H9 (cell line): Measurements from ENCODE around the gene SRGN. TPM values are rescaled to one million over a fixed set of nuclear protein-coding genes. Genes with fewer than 3 reads are reported as not detected.
A peak's percentile ranks its signal among the peaks of the same experiment; 100 is the strongest.

Experiments
- DNase-seq: peaks from one replicate; pipeline ENCODE4 v3.0.0-alpha.2; 2017
- H2AFZ ChIP-seq: one replicate; pipeline ENCODE4 v1.6.1; 2013; ENCODE audit warnings: mild to moderate bottlenecking, low read length, control low read depth, moderate library complexity
- H2AK5ac ChIP-seq: 2 replicates; pipeline ENCODE4 v1.6.1; 2013; ENCODE audit warnings: low read length, control low read depth, mixed read lengths; ENCODE audit not compliant: insufficient read length
- H2BK120ac ChIP-seq: one replicate; pipeline ENCODE4 v1.6.1; 2013; ENCODE audit warnings: low read depth, mild to moderate bottlenecking, low read length, control low read depth, inconsistent platforms; ENCODE audit not compliant: poor library complexity, severe bottlenecking
- H2BK12ac ChIP-seq: 2 replicates; pipeline ENCODE4 v1.6.1; 2013; ENCODE audit warnings: low read length, control low read depth, mixed read lengths, low read depth; ENCODE audit not compliant: insufficient read length
- H2BK15ac ChIP-seq: 2 replicates; pipeline ENCODE4 v1.6.1; 2013; ENCODE audit warnings: low read depth, low read length, control low read depth
- H2BK20ac ChIP-seq: one replicate; pipeline ENCODE4 v1.6.1; 2013; ENCODE audit warnings: low read depth, mild to moderate bottlenecking, low read length, control low read depth, inconsistent platforms; ENCODE audit not compliant: poor library complexity, severe bottlenecking
- H2BK5ac ChIP-seq: 2 replicates; pipeline ENCODE4 v1.6.1; 2013; ENCODE audit warnings: low read length, control low read depth, mixed read lengths; ENCODE audit not compliant: insufficient read length
- H3K14ac ChIP-seq: 2 replicates; pipeline ENCODE4 v1.6.1; 2013; ENCODE audit warnings: low read length, control low read depth; ENCODE audit not compliant: insufficient read depth
- H3K18ac ChIP-seq: 2 replicates; pipeline ENCODE4 v1.6.1; 2013; ENCODE audit warnings: low read depth, mild to moderate bottlenecking, mixed read lengths, low read length, control low read depth; ENCODE audit not compliant: insufficient read length
- H3K23ac ChIP-seq: 2 replicates; pipeline ENCODE4 v1.6.1; 2013; ENCODE audit warnings: low read length, control low read depth, mixed read lengths, low read depth; ENCODE audit not compliant: insufficient read length
- H3K23me2 ChIP-seq: 2 replicates; pipeline ENCODE4 v1.6.1; 2013; ENCODE audit warnings: low read depth, mild to moderate bottlenecking, mixed read lengths, low read length, control low read depth; ENCODE audit not compliant: insufficient read length, poor library complexity, severe bottlenecking
- H3K27ac ChIP-seq: 2 replicates; pipeline ENCODE4 v1.5.1; 2013; ENCODE audit warnings: low read length, control low read depth, mixed read lengths, low read depth; ENCODE audit not compliant: insufficient read length
- H3K27me3 ChIP-seq: 2 replicates; pipeline ENCODE4 v1.6.1; 2013; ENCODE audit warnings: low read length, control low read depth, inconsistent platforms; ENCODE audit not compliant: insufficient read depth
- H3K4ac ChIP-seq: 2 replicates; pipeline ENCODE4 v1.6.1; 2013; ENCODE audit warnings: low read depth, mild to moderate bottlenecking, control low read depth, inconsistent platforms, low read length, moderate library complexity
- H3K4me1 ChIP-seq: 2 replicates; pipeline ENCODE4 v1.6.1; 2013; ENCODE audit warnings: low read length, control low read depth, inconsistent platforms; ENCODE audit not compliant: insufficient read depth
- H3K4me2 ChIP-seq: 2 replicates; pipeline ENCODE4 v1.6.1; 2013; ENCODE audit warnings: low read length, control low read depth, mixed read lengths; ENCODE audit not compliant: insufficient read length, insufficient read depth
- H3K56ac ChIP-seq: 2 replicates; pipeline ENCODE4 v1.6.1; 2013; ENCODE audit warnings: low read depth, mild to moderate bottlenecking, mixed read lengths, low read length, control low read depth; ENCODE audit not compliant: insufficient read length
- H3K79me1 ChIP-seq: 2 replicates; pipeline ENCODE4 v1.6.1; 2013; ENCODE audit warnings: low read depth, mild to moderate bottlenecking, moderate library complexity, low read length, control low read depth, inconsistent platforms; ENCODE audit not compliant: insufficient read depth, poor library complexity, severe bottlenecking
- H3K79me2 ChIP-seq: 2 replicates; pipeline ENCODE4 v1.6.1; 2013; ENCODE audit warnings: low read length, control low read depth, inconsistent platforms; ENCODE audit not compliant: insufficient read depth
- H3K9ac ChIP-seq: 2 replicates; pipeline ENCODE4 v1.6.1; 2013; ENCODE audit warnings: low read length, control low read depth, mixed read lengths; ENCODE audit not compliant: insufficient read length; ENCODE audit errors: extremely low read depth
- H3K9me3 ChIP-seq: one replicate; pipeline ENCODE4 v1.6.1; 2013; ENCODE audit warnings: low read depth, low read length, inconsistent platforms; ENCODE audit not compliant: control insufficient read depth
- H3T11ph ChIP-seq: one replicate; pipeline ENCODE4 v1.6.1; 2013; ENCODE audit warnings: mild to moderate bottlenecking, low read length, control low read depth, inconsistent platforms
- H4K20me1 ChIP-seq: one replicate; pipeline ENCODE4 v1.6.1; 2013; ENCODE audit not compliant: control insufficient read depth, insufficient read length, insufficient read depth
- H4K5ac ChIP-seq: 2 replicates; pipeline ENCODE4 v1.6.1; 2013; ENCODE audit warnings: low read depth, mild to moderate bottlenecking, mixed read lengths, low read length, control low read depth; ENCODE audit not compliant: insufficient read length
- H4K8ac ChIP-seq: replicated peaks from 2 replicates; pipeline ENCODE4 v1.6.1; 2013; ENCODE audit warnings: low read length, control low read depth, mixed read lengths, low read depth; ENCODE audit not compliant: insufficient read length
- H4K91ac ChIP-seq: 2 replicates; pipeline ENCODE4 v1.6.1; 2013; ENCODE audit warnings: low read depth, mild to moderate bottlenecking, moderate library complexity, mixed read lengths, low read length, control low read depth; ENCODE audit not compliant: insufficient read length
- H3K27ac Mint-ChIP-seq, 3 experiments: 2 replicates in 2 of 3; 3 replicates in 1 of 3; pipeline ENCODE4 v1.8.0; 2020 to 2021; ENCODE audit warnings: mixed read lengths in 3 of 3, mild to moderate bottlenecking in 1 of 3, moderate library complexity in 1 of 3
- H3K27me3 Mint-ChIP-seq: 2 replicates; pipeline ENCODE4 v1.8.0; 2021; ENCODE audit warnings: low read depth, mild to moderate bottlenecking, moderate library complexity, mixed read lengths
- H3K36me3 Mint-ChIP-seq, 3 experiments: 2 replicates in 2 of 3; 3 replicates in 1 of 3; pipeline ENCODE4 v1.8.0; 2020 to 2021; ENCODE audit warnings: low read depth in 3 of 3, mixed read lengths in 3 of 3; ENCODE audit not compliant: insufficient read depth in 1 of 3
- H3K4me1 Mint-ChIP-seq, 2 experiments: 2 replicates each; pipeline ENCODE4 v1.8.0; 2020; ENCODE audit warnings: mixed read lengths in 2 of 2
- H3K4me3 Mint-ChIP-seq, 2 experiments: 2 replicates in 1 of 2; 3 replicates in 1 of 2; pipeline ENCODE4 v1.8.0; 2020 to 2021; ENCODE audit warnings: mild to moderate bottlenecking in 2 of 2, mixed read lengths in 2 of 2, moderate library complexity in 1 of 2
- H3K9me3 Mint-ChIP-seq, 2 experiments: 2 replicates in 1 of 2; 3 replicates in 1 of 2; pipeline ENCODE4 v1.8.0; 2020; ENCODE audit warnings: mild to moderate bottlenecking in 2 of 2, mixed read lengths in 2 of 2, moderate library complexity in 1 of 2
- CTCF ChIP-seq: fragments of 200-600 bp; sonication (generic); conservative IDR thresholded peaks from 3 replicates; pipeline ENCODE4 v1.8.0; 2021; ENCODE audit warnings: antibody characterized with exemption, mild to moderate bottlenecking
- WGBS: extraction: QIAGEN DNeasy Blood & Tissue Kit; methylation state at CpG from one replicate; pipeline ENCODE4 v1.1.7; 2013; ENCODE audit warnings: missing lambda C conversion rate, low lambda C conversion rate, mixed read lengths; ENCODE audit not compliant: insufficient read length; ENCODE audit errors: extremely low coverage; 5-methylcytosine and 5-hydroxymethylcytosine counted together
- total RNA-seq: library from RNA; stranded (reverse); gene quantifications from 2 replicates; pipeline ENCODE4 v1.2.1, GENCODE V29; 2021

SRGN gene
- total RNA-seq, 1 experiment from 2014 or later, result not detected

DNA sequence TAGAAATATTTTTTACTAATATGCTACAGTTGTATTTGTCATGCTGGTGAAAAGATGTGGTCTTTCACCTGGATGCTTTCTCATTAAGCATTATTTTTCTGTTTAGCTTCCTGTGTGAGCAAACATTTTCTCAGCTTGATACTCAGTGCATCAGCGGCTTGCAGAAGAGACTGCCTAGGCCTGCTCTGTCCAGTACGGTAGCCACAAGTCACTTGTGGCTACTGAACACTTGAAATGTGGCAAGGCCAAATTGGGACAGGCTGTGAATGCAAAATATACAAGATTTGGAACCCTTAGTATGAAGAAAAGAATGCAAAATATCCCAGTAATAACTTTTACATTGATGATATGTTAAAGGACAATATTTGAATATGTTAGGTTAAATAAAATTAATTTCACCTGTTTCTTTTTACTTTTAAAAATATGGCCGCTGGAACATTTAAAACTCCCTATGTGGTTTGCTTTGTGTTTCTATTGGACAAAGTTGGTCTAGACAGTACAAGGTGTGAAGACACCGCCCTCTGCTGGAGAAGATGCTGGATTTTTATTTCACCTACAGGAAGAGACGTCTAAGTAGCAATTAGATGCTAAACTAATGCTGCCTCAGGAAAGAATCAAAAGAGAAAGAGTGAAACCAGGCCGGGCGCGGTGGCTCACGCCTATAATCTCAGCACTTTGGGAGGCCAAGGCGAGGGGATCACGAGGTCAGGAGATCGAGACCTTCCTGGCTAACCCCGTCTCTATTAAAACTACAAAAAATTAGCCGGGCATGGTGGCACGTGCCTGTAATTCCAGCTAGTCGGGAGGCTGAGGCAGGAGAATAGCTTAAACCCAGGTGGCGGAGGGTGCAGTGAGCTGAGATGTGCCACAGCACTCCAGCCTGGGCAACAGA lies 5.3 kb downstream of the SRGN start:
- peak overlapping the region in 1 of 3 experiments; percentile 52; a peak in 2 of 7 replicates for H3K27ac Mint-ChIP-seq
- peak; percentile 76 for DNase-seq
- no peaks in the 10 kb centered on the region for H3K36me3 Mint-ChIP-seq
- H2BK120ac ChIP-seq, result no peak overlapping the region
- H2BK20ac ChIP-seq, result no peak overlapping the region
- no peaks in the 10 kb centered on the region for H3K4me1 ChIP-seq
- no peak overlapping the region for H2BK12ac ChIP-seq
- H3K4me3 Mint-ChIP-seq, result no peak overlapping the region; a peak in 1 of 5 replicates
- H4K20me1 ChIP-seq, result no peaks in the 10 kb centered on the region
- H3K79me2 ChIP-seq, result no peaks in the 10 kb centered on the region
- H3K9me3 ChIP-seq, result no peaks in the 10 kb centered on the region
- no peak overlapping the region for H4K8ac ChIP-seq
- no peaks in the 10 kb centered on the region for H3K9me3 Mint-ChIP-seq
- no peak overlapping the region for H2BK5ac ChIP-seq
- no peaks in the 10 kb centered on the region; the same call in 1 of the 2 replicates for H3K27me3 Mint-ChIP-seq
- no peaks in the 10 kb centered on the region for H3K23me2 ChIP-seq
- H3K18ac ChIP-seq, result no peak overlapping the region
- no peak overlapping the region for H3K14ac ChIP-seq
- no peaks in the 10 kb centered on the region for H3K4me1 Mint-ChIP-seq
- H3K27me3 ChIP-seq, result no peaks in the 10 kb centered on the region
- H3K27ac ChIP-seq, result no peak overlapping the region
- H4K91ac ChIP-seq, result no peak overlapping the region
- H4K5ac ChIP-seq, result no peak overlapping the region
- H3T11ph ChIP-seq, result no peak overlapping the region
- WGBS, result no CpG with 5 or more reads among the region's 17 CpGs
- H2BK15ac ChIP-seq, result no peak overlapping the region
- peak; percentile 87 for TF ChIP-seq CTCF
- H3K9ac ChIP-seq, result no peak overlapping the region
- H2AK5ac ChIP-seq, result no peak overlapping the region
- H3K56ac ChIP-seq, result no peak overlapping the region
- H3K79me1 ChIP-seq, result no peaks in the 10 kb centered on the region
- no peak overlapping the region for H3K23ac ChIP-seq
- H2AFZ ChIP-seq, result peak overlapping the region; percentile 80
- no peak overlapping the region for H3K4me2 ChIP-seq
- no peak overlapping the region for H3K4ac ChIP-seq
